Measurements from ENCODE around the gene EXOSC10. TPM values are rescaled to one million over a fixed set of nuclear protein-coding genes. Genes with fewer than 3 reads are reported as not detected.
A peak's percentile ranks its signal among the peaks of the same experiment; 100 is the strongest.

Gene EXOSC10
- total and polyA plus RNA-seq, 2 of the 13 experiments (the other 11 are each of a cell fraction or from before 2014, with no cell fraction given): 48.4 to 67.6 TPM

GRCh38 chr1:11099310-11100148, at the start of gene EXOSC10 (continued):
- TF ChIP-seq CBFB (CRISPR knock-in tag; IDR thresholded peaks at IDR 0.05): 0 out of 2 replicates have a peak, but pooled peaks have one; percentile 52
- peak; percentile 94; the same call in 1 of the 2 replicates for TF ChIP-seq NFKB2 (CRISPR knock-in tag; IDR thresholded peaks at IDR 0.05; ENCODE audit: borderline replicate concordance)
- no peak; the same call in 1 of the 2 replicates for TF ChIP-seq ZKSCAN8 (CRISPR knock-in tag; IDR thresholded peaks at IDR 0.05; ENCODE audit: borderline replicate concordance)
- peak; percentile 65 to 83 for TF ChIP-seq POLR2A (IDR thresholded peaks at IDR 0.05; ENCODE audit: insufficient read depth in 1 of 2, low read depth in 2 of 2, low read length in 2 of 2)
- peak; percentile 83 for TF ChIP-seq YEATS4 (CRISPR knock-in tag; IDR thresholded peaks at IDR 0.05; ENCODE audit: borderline replicate concordance)
- TF ChIP-seq KDM4B (CRISPR knock-in tag; IDR thresholded peaks at IDR 0.05): peak; percentile 75; the same call in 1 of the 2 replicates
- no peak for TF ChIP-seq ZNF260 (CRISPR knock-in tag; IDR thresholded peaks at IDR 0.05; ENCODE audit: borderline replicate concordance, low read depth)
- TF ChIP-seq ZFY (CRISPR knock-in tag; IDR thresholded peaks at IDR 0.05): peak; percentile 95
- no peak for TF ChIP-seq ZNF10 (CRISPR knock-in tag; IDR thresholded peaks at IDR 0.05; ENCODE audit: borderline replicate concordance, low read depth)
- TF ChIP-seq HMGA1 (CRISPR knock-in tag; conservative IDR thresholded peaks at IDR 0.05): no peak
- TF ChIP-seq HOXA5 (CRISPR knock-in tag; IDR thresholded peaks at IDR 0.05): peak; percentile 94
- TF ChIP-seq HOXA3 (CRISPR knock-in tag; IDR thresholded peaks at IDR 0.05): peak; percentile 72
- TF ChIP-seq POLR2AphosphoS5 (IDR thresholded peaks at IDR 0.05; ENCODE audit: low read depth, low read length): peak; percentile 83
- TF ChIP-seq ZNF33A (CRISPR knock-in tag; IDR thresholded peaks at IDR 0.05; ENCODE audit: borderline replicate concordance): 0 out of 2 replicates have a peak, but pooled peaks have one; percentile 49
- TF ChIP-seq RXRA (CRISPR knock-in tag; IDR thresholded peaks at IDR 0.05): 0 out of 2 replicates have a peak, but pooled peaks have one; percentile 34
- TF ChIP-seq PAXIP1 (CRISPR knock-in tag; conservative IDR thresholded peaks at IDR 0.05): peak; percentile 32; the same call in 1 of the 2 replicates
- no peak for TF ChIP-seq SYNCRIP (IDR thresholded peaks at IDR 0.05; ENCODE audit: insufficient read depth, low read depth, low read length)
- peak; percentile 23; the same call in 1 of the 2 replicates for TF ChIP-seq TOE1 (CRISPR knock-in tag; IDR thresholded peaks at IDR 0.05)
- peak; percentile 47; the same call in 1 of the 2 replicates for TF ChIP-seq ZNF768 (CRISPR knock-in tag; IDR thresholded peaks at IDR 0.05)
- peak; percentile 29; the same call in 1 of the 2 replicates for TF ChIP-seq MTA1 (CRISPR knock-in tag; IDR thresholded peaks at IDR 0.05; ENCODE audit: borderline replicate concordance)
- TF ChIP-seq NRL (CRISPR knock-in tag; IDR thresholded peaks at IDR 0.05; ENCODE audit: borderline replicate concordance): peak; percentile 57; the same call in 1 of the 2 replicates
- peak; percentile 50; the same call in 1 of the 2 replicates for TF ChIP-seq ZNF564 (CRISPR knock-in tag; IDR thresholded peaks at IDR 0.05)
- no peak; the same call in 1 of the 2 replicates for TF ChIP-seq HNF1B (CRISPR knock-in tag; IDR thresholded peaks at IDR 0.05)
- no peak for TF ChIP-seq ZNF136 (CRISPR knock-in tag; IDR thresholded peaks at IDR 0.05; ENCODE audit: low read depth)
- TF ChIP-seq IRF2 (CRISPR knock-in tag; IDR thresholded peaks at IDR 0.05): 0 out of 2 replicates have a peak, but pooled peaks have one; percentile 12
- TF ChIP-seq XBP1 (CRISPR knock-in tag; IDR thresholded peaks at IDR 0.05): 0 out of 2 replicates have a peak, but pooled peaks have one; percentile 62

Measured in HepG2 (cell line).